ENCODE data around the gene FBXW8. TPM values are rescaled to one million over a fixed set of nuclear protein-coding genes. Genes with fewer than 3 reads are reported as not detected.
A peak's percentile ranks its signal among the peaks of the same experiment; 100 is the strongest.

The FBXW8 gene, protein sequence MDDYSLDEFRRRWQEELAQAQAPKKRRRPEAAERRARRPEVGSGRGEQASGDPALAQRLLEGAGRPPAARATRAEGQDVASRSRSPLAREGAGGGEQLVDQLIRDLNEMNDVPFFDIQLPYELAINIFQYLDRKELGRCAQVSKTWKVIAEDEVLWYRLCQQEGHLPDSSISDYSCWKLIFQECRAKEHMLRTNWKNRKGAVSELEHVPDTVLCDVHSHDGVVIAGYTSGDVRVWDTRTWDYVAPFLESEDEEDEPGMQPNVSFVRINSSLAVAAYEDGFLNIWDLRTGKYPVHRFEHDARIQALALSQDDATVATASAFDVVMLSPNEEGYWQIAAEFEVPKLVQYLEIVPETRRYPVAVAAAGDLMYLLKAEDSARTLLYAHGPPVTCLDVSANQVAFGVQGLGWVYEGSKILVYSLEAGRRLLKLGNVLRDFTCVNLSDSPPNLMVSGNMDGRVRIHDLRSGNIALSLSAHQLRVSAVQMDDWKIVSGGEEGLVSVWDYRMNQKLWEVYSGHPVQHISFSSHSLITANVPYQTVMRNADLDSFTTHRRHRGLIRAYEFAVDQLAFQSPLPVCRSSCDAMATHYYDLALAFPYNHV
- total RNA-seq (14.1 and 20.6 TPM in 2 replicates), polyA plus RNA-seq (17.0 and 18.9 TPM in 2 replicates)

DNA sequence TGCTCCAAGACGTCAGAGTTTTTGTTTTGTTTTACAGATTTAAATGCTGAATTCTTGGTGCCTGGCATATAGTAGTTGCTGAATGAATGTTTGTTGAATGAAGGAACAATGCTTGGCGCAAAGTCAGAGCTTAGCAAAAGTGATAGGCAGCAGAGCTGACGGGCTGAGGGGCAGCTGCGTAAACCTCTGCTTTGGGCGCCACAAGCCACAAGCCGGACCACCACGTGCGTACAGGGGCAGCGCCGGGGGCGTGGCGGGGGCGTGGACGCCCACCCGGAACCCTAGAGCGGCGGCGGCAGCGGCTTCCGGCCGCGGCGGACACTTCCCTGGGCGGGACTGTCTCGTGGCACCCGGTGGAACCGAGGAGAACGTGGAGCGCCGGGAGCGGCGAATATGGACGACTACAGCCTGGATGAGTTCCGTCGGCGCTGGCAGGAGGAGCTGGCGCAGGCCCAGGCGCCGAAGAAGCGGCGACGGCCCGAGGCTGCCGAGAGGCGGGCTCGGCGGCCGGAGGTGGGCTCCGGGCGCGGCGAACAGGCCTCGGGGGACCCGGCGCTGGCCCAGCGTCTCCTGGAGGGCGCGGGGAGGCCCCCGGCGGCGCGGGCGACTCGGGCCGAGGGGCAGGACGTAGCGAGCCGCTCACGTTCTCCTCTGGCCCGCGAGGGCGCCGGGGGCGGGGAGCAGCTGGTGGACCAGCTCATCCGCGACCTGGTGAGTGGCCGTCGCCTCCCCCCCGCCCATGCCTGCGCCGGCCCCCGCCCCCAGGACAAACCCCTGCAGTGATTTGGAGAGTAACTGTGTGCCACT is at the start of gene FBXW8:
TSS of gene FBXW8 (plus strand) at position 306 of the 807 bp plus-strand sequence. CDS start at position 394, 88 bp downstream.
- peak; percentile 85 for DNase-seq (ENCODE audit: low spot score)
- Histone ChIP-seq H3K27ac (peak within 1 kb of the TSS; percentile 91), H4K20me1 (ENCODE audit: insufficient read depth, poor library complexity, severe bottlenecking) (peaks cover 3% of the 10 kb centered on the region), H3K36me3 (replicated peaks; ENCODE audit: insufficient read depth, low read depth) (no peaks in the 10 kb centered on the region), H3K4me1 (ENCODE audit: insufficient read depth) (peaks cover 12% of the 10 kb centered on the region), H3K27me3 (no peaks in the 10 kb centered on the region), H3K79me2 (peaks cover 45% of the 10 kb centered on the region), H3K9me2 (replicated peaks; ENCODE audit: insufficient read depth) (no peaks in the 10 kb centered on the region), H2AFZ (peak within 1 kb of the TSS; percentile 82), H3K4me2 (peak within 1 kb of the TSS; percentile 77), H3K9me3 (ENCODE audit: low read depth) (no peaks in the 10 kb centered on the region), H3K4me3 (peak within 1 kb of the TSS; percentile 54)
- 1% methylated on average over 19 of the region's 82 CpGs for WGBS (ENCODE audit: low lambda C conversion rate, missing lambda C conversion rate)
- TF ChIP-seq EZH2 (IDR thresholded peaks at IDR 0.05; ENCODE audit: borderline replicate concordance) = no peak
- TF ChIP-seq EZH2phosphoT487 (IDR thresholded peaks at IDR 0.05; ENCODE audit: low read depth, severe bottlenecking, unreplicated experiment) = no peak
- TF ChIP-seq, protein P1, sequence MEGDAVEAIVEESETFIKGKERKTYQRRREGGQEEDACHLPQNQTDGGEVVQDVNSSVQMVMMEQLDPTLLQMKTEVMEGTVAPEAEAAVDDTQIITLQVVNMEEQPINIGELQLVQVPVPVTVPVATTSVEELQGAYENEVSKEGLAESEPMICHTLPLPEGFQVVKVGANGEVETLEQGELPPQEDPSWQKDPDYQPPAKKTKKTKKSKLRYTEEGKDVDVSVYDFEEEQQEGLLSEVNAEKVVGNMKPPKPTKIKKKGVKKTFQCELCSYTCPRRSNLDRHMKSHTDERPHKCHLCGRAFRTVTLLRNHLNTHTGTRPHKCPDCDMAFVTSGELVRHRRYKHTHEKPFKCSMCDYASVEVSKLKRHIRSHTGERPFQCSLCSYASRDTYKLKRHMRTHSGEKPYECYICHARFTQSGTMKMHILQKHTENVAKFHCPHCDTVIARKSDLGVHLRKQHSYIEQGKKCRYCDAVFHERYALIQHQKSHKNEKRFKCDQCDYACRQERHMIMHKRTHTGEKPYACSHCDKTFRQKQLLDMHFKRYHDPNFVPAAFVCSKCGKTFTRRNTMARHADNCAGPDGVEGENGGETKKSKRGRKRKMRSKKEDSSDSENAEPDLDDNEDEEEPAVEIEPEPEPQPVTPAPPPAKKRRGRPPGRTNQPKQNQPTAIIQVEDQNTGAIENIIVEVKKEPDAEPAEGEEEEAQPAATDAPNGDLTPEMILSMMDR (IDR thresholded peaks at IDR 0.05; ENCODE audit: poor library complexity) = no peak

DNA sequence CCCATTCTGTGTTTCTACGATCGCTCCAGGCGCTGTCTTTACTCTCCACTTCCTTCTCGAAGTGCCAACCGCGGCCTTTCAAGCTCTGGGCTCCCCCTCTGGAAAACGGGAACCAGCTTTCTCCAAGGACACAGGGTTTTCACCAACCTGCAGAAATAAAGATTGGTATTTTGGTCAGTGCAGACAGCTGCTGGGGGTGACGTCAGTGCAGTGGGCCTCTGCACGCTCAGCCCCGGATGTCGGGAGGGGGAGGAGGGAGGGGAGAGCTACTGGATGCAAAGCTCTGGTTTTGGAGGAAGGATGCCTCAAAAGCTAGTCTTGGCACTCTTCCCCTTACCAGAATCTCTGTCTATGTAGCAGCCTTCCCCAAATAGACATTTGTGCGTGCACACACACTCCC is 49.4 kb upstream of the FBXW8 start:
- H3K79me2 ChIP-seq = no peaks in the 10 kb centered on the region
- no peaks in the 10 kb centered on the region for H3K9me3 ChIP-seq (ENCODE audit: low read depth)
- TF ChIP-seq, protein P1 (IDR thresholded peaks at IDR 0.05; ENCODE audit: poor library complexity) = no peak
- TF ChIP-seq EZH2phosphoT487 (IDR thresholded peaks at IDR 0.05; ENCODE audit: low read depth, severe bottlenecking, unreplicated experiment) (no peak), EZH2 (IDR thresholded peaks at IDR 0.05; ENCODE audit: borderline replicate concordance) (no peak)
- H3K4me2 ChIP-seq = no peak overlapping the region
- no peaks in the 10 kb centered on the region for H3K9me2 ChIP-seq (replicated peaks; ENCODE audit: insufficient read depth)
- no peak overlapping the region for H2AFZ ChIP-seq
- H4K20me1 ChIP-seq (ENCODE audit: insufficient read depth, poor library complexity, severe bottlenecking) = no peaks in the 10 kb centered on the region
- no peaks in the 10 kb centered on the region for H3K4me1 ChIP-seq (ENCODE audit: insufficient read depth)
- H3K27me3 ChIP-seq = peaks cover 14% of the 10 kb centered on the region
- H3K27ac ChIP-seq = no peak overlapping the region
- H3K4me3 ChIP-seq = no peak overlapping the region
- no peaks in the 10 kb centered on the region for H3K36me3 ChIP-seq (replicated peaks; ENCODE audit: insufficient read depth, low read depth)
- WGBS (ENCODE audit: low lambda C conversion rate, missing lambda C conversion rate) = 68% methylated on average over 12 of the region's 12 CpGs
- DNase-seq (ENCODE audit: low spot score) = peak; percentile 49

DNA sequence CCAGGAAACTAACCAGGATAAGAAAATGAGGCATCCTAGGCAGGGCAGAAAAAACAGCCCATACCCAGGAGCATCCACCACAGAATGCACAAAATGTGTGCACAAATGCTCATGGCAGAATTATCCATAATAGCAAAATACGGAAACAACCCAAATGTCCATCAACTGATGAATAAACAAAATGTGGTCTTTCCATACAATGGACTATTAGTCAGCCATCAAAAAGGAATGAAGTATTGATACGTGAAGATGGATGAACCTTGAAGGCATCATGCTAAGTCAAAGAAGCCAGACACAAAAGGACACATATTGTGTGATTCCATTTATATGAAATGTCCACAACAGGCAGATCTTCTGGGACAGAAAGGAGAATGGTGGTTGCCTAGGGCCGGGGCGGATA is 48.6 kb upstream of the FBXW8 start:
- 98% methylated on average over 4 of the region's 4 CpGs for WGBS (ENCODE audit: low lambda C conversion rate, missing lambda C conversion rate)
- H3K4me3 ChIP-seq = no peak overlapping the region
- H2AFZ ChIP-seq = no peak overlapping the region
- no peak for DNase-seq (ENCODE audit: low spot score)
- H3K9me2 ChIP-seq (replicated peaks; ENCODE audit: insufficient read depth) = no peaks in the 10 kb centered on the region
- H3K36me3 ChIP-seq (replicated peaks; ENCODE audit: insufficient read depth, low read depth) = no peaks in the 10 kb centered on the region
- no peaks in the 10 kb centered on the region for H3K9me3 ChIP-seq (ENCODE audit: low read depth)
- no peaks in the 10 kb centered on the region for H3K79me2 ChIP-seq
- no peaks in the 10 kb centered on the region for H4K20me1 ChIP-seq (ENCODE audit: insufficient read depth, poor library complexity, severe bottlenecking)
- no peaks in the 10 kb centered on the region for H3K4me1 ChIP-seq (ENCODE audit: insufficient read depth)
- H3K4me2 ChIP-seq = no peak overlapping the region
- H3K27ac ChIP-seq = no peak overlapping the region
- H3K27me3 ChIP-seq = peaks cover 14% of the 10 kb centered on the region
- TF ChIP-seq, protein P1 (IDR thresholded peaks at IDR 0.05; ENCODE audit: poor library complexity) = no peak
- TF ChIP-seq EZH2phosphoT487 (IDR thresholded peaks at IDR 0.05; ENCODE audit: low read depth, severe bottlenecking, unreplicated experiment) (no peak), EZH2 (IDR thresholded peaks at IDR 0.05; ENCODE audit: borderline replicate concordance) (no peak)
